Hippocampal formation (tissue), 2 donors: ENCODE results near the gene RTKN.
"Not testable (repeated sequence)": the region's sequence is repeated elsewhere in the genome, so short reads cannot be mapped to it uniquely, and the experiment has no call there.

Source experiments
- DNase-seq, 2 donors: peaks; one replicate each; lab custom pipeline; 2025; lab: John Stamatoyannopoulos, UW

The RTKN gene

DNA sequence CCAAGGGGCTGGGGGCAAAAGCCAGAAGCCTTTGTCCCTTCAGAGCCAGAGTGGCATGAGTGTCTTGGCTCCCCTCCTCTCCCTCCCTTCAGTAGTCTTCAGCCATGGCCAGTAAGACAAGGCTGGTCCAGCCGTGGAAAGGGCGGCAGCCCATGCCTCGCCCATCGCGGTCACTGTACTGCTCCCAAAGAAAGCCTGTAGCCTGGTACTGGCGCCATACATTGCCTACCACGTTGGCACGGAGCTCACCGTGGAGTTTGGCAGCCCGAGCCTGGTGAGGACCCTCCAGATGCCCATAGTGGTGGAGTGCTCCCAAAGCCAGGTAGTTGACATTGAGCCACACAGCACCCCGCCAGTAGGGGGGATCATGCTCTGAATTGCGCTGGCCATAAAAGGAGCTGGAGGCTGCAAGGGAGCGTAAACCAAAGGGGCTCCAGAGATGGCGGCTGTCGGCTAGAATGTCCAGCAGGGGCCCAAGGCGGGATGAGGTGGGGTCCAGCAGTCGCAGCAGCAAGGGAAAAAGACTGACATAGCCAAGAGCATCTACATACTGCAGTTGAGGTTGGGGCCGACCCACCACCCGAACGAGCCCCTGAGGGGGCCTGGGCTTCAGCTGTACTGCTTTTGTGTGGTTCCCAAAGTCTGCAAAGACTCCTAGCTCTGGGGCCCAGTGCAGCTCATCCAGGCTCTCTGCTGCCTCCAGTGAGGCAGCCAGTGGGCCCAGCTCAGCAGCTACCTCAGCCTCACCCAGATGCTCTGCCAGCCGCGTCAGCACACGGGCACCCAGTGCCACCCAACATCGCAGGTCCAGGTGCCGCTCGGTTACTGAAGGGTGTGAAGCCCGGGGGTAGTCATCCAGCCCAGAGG lies 19.7 kb upstream of the RTKN start:
- no peak for DNase-seq

DNA sequence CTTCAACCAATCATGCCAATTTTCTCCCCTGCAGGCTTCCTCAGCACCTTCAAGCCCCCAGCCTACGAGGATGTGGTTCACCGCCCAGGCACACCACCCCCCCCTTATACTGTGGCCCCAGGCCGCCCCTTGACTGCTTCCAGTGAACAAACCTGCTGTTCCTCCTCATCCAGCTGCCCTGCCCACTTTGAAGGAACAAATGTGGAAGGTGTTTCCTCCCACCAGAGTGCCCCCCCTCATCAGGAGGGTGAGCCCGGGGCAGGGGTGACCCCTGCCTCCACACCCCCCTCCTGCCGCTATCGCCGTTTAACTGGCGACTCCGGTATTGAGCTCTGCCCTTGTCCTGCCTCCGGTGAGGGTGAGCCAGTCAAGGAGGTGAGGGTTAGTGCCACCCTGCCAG lies 18.4 kb upstream of the RTKN start:
- DNase-seq, result not testable (repeated sequence)

DNA sequence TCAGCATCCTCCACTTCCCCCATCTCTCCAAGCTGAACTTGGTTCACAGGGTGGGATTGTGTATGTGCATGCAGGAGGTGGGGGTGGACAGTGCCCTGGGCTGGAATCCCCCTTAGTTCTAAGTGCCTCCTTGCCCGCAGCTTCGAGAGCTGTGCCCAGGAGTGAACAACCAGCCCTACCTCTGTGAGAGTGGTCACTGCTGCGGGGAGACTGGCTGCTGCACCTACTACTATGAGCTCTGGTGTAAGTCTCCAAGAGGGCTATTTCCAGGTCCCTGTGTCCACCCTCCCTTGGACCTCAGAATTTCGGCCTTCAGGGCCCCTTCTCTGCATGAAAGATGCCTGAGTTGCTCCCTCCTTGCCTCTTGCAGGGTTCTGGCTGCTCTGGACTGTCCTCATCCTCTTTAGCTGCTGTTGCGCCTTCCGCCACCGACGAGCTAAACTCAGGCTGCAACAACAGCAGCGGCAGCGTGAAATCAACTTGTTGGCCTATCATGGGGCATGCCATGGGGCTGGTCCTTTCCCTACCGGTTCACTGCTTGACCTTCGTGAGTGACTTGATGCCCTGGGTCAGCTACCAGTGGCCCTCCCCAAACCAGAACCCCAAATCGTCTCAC lies 17.9 kb upstream of the RTKN start:
- DNase-seq, result not testable (repeated sequence)

DNA sequence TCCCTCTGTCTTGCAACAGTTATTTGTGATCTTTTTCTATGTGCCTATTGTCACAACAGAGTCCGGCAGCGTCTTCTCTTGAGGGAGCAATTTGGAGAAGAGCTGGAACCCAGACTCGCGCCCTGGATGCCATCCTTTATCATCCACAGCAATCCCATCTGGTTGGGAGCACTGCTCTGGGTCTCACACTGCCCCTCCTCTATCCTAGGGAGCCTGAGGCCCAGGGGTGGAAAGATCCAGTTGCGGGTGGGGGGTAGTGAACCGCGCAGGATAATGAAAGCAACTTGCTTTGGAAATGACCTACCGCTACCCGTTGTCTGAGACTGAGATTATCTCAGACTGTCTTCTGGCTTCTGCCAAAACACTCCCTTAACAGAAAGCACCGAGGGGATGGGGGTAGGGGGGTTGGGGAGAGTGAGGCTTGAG lies 17.2 kb upstream of the RTKN start:
- no peak for DNase-seq

DNA sequence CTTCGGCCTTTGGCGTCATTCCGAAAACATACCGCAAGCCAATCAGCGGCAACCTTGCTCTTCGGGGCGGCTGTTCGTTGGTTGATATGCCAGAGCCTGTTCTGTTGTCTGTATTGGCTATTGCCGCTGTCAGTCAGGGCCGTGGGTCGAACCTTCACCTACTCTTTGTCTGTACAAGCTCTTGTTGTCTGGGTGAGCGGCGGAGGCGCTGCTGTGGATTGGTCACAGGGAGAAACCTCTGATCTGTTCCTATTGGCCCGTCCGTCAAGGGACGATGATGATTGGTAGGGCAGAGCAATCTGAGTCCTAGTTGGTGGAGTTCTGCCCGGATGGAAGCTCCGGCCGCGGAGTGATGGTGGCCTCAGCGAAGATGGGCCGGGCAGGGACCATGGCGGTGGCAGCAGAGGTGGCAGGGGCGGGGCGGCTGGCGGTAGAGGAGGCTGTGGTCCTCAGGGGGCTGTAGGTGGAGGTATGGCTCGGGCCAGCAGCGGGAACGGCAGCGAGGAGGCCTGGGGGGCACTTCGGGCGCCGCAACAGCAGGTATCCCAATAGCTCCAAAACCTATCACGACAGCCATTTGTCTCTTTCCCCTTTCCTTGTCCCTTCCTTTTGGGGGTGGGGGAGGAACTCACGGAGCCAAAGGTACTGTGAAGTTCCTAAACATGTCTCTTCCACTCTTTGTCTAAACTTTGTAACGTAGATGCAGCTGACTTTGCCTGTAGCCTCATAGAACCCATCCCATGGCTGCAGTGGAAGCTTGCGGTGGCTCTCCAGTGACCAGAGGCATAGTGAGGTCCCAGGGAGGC lies 16.6 kb upstream of the RTKN start, which contains the start of gene WBP1:
WBP1 (plus strand) TSS at position 307 of the 806 bp plus-strand sequence; CDS start at position 472, 165 bp downstream.
- peak; percentile 99 to 100 for DNase-seq

DNA sequence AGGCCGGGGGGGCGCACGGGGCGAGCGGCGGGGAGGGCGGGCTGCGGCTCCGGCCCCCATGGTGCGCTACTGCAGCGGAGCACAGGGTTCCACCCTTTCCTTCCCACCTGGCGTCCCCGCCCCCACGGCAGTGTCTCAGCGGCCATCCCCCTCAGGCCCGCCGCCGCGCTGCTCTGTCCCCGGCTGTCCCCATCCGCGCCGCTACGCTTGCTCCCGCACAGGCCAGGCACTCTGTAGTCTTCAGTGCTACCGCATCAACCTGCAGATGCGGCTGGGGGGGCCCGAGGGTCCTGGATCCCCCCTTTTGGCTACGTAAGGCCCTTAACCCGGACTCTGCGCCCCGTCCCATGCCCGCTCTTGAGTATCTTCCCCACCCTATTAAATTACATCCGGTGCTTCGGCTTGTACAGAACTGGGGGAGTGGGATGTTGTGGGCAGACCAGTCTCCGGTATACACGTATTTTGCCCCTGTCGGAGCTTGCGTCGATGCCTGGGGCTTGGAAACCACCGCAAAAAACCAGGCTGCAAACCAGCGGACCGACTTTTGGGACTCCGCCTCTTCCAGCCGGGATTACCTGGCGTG lies 15.9 kb upstream of the RTKN start:
- peak in 1 of 2 donors; percentile 61 for DNase-seq

DNA sequence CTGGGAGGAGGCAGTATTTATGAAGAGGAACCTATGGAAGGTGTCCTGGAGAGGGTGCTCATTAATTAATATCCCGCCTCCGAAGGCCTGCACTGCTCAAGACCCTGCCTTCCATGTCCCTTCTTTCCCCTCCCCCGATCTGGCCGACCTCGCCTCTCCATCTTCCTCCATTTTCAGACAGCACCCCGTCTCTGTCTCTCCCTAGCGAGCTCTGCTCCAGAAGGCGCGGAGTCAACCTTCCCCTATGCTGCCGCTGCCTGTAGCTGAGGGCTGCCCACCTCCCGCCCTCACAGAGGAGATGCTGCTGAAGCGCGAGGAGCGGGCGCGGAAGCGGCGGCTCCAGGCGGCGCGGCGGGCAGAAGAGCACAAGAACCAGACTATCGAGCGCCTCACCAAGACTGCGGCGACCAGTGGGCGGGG lies 15.4 kb upstream of the RTKN start:
- DNase-seq, result peak in 1 of 2 donors; percentile 61

DNA sequence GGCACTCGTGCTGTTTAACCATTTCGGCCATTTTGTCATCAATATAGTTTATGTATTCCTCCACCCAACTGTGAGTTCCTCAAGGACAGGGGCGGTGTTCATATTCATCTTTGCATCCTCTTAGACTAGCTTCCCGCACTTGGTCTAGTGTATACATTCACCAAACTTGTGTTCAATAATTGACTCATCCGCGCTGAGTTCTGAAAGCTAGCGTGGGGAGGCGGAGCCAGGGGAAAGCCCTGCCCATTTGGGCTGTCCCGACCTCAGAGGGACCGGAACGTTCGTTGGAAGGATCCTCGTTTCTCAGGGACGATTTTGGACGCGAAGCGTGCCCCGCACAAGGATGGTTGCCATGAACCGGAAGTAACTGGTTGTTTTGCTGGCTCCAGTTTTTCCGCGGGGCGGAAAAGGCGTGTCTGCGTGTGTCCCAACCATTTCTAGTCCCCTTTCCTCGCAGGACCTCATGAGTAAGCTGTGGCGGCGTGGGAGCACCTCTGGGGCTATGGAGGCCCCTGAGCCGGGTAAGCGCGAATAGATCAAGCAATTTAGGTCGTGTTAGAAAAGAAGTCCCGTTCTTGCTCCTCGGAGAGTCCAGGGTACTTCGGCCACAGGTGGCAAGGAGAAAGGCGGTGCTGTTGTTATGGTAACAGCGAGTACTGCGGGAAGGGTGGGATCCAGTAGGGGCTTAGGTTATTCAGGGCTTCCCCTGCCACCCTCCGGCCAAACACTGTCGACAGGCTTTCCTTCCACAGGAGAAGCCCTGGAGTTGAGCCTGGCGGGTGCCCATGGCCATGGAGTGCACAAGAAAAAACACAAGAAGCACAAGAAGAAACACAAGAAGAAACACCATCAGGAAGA lies 13.1 kb upstream of the RTKN start, which contains the start of gene INO80B:
INO80B (plus strand) TSS at position 434 of the 858 bp plus-strand sequence; CDS start at position 464, 30 bp downstream.
- DNase-seq, result peak; percentile 96 to 98

DNA sequence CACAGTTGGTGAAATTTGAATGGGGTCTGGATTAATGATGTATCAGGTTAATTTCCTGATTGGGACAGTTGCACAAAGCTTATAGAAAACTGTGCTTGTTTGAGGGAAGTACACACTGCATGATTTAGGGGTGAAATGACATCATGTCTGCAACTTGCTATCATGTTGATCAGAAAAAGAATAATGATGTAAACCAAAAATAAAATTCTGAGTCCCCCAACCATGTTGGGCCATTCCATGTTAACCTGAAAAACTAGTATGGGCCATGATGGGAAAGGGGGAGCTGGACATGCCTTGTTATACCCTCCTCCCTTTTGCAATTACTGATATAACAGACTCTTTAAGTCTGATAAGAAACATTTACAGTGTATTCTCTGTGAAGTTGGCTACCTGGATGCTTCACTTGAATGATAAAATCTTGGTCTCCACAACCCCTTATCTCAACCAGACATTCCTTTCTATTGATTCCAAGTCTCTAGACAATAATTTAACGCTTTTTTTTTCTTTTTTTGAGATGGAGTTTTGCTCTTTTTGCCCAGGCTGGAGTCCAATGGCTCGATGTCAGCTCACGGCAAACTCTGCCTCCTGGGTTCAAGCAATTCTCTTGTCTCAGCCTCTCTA lies 8.9 kb upstream of the RTKN start:
- no peak for DNase-seq

DNA sequence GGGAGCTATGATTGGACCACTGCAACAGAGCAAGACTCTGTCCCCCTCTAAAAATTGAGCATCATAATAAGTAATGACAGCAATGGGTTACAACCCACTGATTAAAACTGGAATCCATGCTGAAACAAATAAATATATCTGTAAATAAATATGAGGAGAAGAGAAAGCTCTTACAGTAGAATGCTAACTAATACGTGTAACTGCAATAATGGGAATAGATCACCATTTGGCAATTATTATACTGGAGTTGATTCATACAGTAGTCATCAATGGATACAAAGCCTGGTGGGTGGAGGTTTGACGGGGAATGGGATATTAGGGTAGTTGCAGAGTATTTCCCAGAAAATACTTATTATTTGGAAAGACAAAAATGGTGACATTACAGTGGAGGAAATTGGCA lies 7.0 kb upstream of the RTKN start:
- no peak for DNase-seq

DNA sequence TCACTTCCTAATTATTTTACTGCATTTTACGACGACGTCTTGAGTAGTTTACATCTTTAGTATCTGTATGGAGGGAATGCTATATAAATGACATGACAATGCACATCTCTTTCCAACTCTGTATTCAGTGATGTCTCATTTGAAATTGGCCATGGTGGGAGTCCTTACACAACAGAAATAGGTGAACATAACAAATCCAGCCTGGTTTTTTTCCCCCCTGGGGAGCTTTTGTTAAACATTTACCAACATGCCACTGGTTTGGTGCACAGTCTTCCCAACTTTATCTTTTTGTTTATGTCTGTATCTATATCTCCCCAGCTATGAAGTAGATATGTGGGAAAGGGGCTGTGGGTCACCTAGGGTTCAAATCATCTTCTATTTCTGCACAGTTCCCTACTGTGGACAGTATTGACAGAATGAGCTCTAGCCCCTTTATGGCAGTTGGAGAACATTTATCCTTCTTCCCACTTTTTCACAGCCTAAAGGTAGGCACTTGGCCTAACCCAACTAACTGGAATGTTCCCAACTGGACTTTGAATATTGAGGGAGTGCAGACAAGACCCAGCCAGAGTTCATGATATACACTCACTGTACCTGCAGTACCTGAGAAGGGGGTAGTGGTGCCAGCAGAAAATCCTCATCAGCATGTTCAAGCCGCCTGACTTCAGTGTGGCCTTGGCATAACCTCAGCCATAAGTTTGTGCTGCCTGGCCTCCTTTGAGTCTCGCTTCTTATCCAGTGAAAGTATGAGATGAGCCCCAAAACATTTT lies 5.7 kb upstream of the RTKN start:
- no peak for DNase-seq

DNA sequence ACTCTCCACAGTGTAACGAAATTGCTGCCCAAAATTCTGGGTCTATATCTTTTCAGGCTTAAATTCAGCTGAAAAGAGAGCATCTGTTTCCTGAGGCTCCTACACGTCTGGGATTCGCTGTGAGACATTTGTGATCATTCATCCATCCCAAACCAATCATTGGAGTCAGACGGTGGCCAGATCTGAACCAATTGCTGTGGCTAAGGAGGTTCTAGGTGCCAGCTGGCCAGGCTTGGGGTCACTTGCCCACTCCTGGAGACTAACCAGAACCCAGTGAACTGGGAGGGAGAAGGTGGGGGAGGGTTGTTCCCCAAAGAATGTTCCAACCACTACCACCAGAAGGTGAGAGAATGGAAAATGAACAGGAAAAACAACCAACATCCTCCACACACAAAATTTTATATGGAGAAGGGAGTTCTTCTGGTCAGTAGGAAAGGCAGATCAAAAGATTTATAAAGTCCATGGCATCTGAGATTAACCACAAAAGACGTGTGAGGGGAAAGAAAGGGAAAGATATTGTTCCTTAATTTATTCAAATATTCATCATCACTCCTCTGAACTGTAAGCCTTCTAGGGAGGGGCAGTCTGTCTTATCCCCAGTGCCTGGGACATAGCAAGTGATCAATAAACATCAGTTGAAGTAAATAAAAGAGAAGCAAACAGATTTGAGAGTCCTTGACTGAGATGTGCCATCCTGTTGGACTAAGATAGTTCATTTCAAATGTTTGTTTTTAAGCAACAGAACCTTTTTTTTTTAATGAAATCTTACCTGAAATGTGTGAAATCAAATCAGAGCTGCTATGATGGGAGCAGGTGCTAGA lies 3.0 kb upstream of the RTKN start:
- no peak for DNase-seq

DNA sequence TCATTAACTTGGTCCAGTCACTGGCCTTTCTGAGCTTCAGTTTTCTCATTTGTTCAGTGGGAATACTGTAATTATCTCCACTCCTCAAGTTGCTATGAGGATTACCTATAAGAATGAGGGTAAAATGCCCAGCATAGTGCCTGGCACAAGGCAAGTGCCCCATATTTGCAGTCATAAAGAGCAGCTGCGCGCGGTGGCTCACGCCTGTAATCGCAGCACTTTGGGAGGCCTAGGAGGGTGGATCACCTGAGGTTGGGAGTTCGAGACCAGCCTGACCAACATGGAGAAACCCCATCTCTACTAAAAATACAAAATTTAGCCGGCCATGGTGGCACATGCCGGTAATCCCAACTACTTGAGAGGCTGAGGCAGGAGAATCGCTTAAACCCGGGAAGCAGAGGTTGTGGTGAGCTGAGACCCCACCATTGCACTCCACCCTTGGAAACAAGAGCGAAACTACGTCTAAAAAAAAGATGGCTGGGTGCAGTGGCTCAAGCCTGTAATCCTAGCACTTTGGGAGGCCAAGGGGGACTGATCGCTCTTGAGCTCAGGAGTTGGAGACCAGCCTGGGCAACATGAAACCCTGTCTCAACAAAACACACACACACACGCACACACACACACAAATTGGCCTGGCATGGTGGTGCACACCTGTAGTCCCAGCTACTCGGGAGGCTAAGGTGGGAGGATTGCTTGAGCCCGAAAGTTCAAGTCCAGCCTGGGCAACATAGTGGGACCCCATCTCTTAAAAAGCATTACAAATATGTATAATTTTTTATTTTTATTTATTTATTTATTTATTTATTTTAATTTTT lies 953 bp upstream of the RTKN start:
- DNase-seq, result not testable (repeated sequence)

DNA sequence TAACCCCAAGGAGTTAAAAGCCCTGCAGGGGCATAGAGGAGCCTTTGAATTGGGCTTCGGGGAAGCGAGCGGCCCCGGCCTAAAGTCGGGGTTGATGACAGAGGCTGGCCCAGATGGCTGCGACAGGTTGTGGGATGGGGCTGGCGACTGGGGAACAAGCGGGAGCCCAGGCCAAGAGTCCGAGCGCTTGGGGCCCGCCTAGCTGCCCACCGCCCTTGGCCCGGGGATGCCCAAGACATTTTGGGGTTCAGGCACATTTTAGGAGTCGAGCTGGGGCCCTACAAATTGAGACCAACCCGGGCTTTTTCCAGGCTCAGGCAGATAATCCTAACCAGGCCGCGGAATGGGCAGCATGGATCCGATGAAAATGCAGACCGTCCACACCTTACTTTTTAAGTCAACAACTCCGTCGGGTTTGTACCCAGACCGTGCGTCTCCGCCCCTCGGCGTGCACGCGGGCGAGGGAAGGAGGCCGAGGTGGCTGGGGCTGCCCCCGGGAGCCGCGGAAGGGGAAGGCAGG lies 507 bp downstream of the RTKN start:
- peak in 1 of 2 donors; percentile 53 for DNase-seq

DNA sequence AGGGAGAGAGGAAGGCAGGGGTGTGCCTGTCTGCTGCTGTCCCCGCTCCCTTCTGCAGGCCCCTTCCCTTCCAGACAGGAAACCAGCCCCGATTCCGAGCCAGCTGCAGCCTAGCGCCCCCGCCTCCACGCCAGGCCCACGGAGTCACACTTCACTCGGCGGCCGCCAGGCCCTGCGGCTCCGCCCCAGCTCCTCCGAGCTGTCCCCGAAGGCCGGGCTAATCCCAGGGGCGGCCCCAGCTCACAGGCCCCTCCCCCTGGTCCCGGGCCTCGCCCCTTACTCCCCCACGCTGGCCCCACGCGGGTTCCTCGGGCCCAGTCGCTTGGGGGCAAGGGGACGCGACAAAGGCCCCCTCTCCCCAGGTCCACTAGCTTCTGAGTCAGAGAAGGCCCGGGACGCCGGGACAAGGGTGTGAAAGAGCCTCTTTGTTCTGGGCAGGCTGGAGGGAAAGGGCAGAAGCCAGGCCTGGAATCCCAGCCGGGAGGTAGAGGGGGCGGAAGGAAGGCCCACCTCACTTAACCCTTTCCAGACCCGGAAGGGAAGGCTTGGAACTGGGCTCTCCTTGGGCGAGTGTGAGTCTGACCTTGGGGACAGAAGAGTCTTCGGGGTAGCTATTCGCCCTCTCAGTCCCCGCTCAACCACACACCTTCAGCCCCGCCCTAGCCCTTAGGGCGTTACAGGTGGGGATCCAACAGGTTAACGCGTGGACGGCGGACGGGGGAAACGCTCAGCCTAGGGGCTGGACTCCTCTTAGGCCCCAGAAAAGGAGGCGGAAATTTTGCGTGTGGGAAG lies 1.2 kb downstream of the RTKN start:
- peak; percentile 89 to 95 for DNase-seq

DNA sequence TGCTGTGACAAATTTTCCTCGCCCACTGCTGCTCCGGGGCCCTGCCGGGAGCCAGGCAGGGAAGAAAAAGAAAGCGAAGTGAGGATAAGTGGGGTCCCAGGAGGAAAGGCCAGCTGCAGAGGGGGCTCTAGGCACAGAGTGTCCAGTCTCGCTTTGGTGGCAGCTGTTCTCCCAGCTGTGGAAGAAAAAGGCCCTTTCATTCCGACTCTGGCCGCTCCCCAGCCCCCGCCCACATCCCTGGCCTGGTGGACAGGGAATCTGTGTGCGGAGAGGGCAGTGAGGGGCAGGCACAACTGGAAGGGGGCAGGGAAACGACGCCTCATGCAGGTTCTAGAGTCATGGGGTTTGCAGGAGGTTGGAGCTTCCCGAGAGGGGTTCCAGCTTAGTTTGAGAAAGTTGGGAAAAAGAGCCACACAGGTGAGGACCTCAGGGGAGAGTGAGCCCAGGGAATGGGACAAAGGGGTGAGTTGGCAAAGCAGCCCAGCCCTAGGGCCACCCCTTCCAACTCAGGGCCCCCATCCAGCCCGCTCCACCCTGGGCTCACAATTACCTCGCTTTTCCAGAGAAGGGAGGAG lies 1.8 kb downstream of the RTKN start:
- peak; percentile 94 for DNase-seq
